ENCODE results near the gene RFX1.

DNA sequence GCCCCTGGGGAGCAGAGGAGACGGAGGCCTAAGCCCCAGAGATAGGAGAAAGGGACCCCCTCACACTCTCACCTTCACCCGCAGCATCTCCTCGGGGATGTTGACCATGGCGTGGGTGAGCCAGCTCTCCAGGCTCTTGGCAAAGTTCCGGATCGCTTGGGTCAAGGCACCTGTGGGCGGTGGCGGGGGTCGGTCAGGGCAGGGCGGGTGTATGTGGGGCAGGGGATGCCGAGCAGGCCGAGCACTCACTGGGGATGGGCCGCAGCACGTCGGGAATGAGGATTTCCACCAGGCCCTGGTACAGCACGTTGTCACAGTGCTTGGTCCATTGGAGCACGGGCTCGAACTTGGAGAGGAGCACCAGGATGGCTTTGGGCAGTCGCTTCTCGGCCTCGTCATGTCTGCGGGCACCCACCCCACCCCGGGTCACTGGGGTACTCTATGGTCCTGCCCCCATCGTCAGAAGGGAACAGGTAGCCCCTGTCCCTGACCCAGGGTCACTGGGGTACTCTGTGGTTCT, 40.7 kb downstream of the RFX1 start:
- TF ChIP-seq, protein P1, sequence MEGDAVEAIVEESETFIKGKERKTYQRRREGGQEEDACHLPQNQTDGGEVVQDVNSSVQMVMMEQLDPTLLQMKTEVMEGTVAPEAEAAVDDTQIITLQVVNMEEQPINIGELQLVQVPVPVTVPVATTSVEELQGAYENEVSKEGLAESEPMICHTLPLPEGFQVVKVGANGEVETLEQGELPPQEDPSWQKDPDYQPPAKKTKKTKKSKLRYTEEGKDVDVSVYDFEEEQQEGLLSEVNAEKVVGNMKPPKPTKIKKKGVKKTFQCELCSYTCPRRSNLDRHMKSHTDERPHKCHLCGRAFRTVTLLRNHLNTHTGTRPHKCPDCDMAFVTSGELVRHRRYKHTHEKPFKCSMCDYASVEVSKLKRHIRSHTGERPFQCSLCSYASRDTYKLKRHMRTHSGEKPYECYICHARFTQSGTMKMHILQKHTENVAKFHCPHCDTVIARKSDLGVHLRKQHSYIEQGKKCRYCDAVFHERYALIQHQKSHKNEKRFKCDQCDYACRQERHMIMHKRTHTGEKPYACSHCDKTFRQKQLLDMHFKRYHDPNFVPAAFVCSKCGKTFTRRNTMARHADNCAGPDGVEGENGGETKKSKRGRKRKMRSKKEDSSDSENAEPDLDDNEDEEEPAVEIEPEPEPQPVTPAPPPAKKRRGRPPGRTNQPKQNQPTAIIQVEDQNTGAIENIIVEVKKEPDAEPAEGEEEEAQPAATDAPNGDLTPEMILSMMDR (conservative IDR thresholded peaks at IDR 0.05; ENCODE audit: low read depth in 2 of 2) = no peak
- no peak for TF ChIP-seq EZH2 (IDR thresholded peaks at IDR 0.05; ENCODE audit: low read depth, unreplicated experiment)
- TF ChIP-seq NANOG (IDR thresholded peaks at IDR 0.05; ENCODE audit: borderline replicate concordance) = no peak
- TF ChIP-seq POLR2AphosphoS5 (IDR thresholded peaks at IDR 0.05; ENCODE audit: low read depth) = no peak
- no peak for TF ChIP-seq EZH2phosphoT487 (IDR thresholded peaks at IDR 0.05; ENCODE audit: unreplicated experiment)
- no peak for TF ChIP-seq JUNB (IDR thresholded peaks at IDR 0.05; ENCODE audit: unreplicated experiment)
- no peak for TF ChIP-seq CREB1 (CRISPR knock-in tag; IDR thresholded peaks at IDR 0.05; ENCODE audit: low read depth)
- TF ChIP-seq, protein P2, sequence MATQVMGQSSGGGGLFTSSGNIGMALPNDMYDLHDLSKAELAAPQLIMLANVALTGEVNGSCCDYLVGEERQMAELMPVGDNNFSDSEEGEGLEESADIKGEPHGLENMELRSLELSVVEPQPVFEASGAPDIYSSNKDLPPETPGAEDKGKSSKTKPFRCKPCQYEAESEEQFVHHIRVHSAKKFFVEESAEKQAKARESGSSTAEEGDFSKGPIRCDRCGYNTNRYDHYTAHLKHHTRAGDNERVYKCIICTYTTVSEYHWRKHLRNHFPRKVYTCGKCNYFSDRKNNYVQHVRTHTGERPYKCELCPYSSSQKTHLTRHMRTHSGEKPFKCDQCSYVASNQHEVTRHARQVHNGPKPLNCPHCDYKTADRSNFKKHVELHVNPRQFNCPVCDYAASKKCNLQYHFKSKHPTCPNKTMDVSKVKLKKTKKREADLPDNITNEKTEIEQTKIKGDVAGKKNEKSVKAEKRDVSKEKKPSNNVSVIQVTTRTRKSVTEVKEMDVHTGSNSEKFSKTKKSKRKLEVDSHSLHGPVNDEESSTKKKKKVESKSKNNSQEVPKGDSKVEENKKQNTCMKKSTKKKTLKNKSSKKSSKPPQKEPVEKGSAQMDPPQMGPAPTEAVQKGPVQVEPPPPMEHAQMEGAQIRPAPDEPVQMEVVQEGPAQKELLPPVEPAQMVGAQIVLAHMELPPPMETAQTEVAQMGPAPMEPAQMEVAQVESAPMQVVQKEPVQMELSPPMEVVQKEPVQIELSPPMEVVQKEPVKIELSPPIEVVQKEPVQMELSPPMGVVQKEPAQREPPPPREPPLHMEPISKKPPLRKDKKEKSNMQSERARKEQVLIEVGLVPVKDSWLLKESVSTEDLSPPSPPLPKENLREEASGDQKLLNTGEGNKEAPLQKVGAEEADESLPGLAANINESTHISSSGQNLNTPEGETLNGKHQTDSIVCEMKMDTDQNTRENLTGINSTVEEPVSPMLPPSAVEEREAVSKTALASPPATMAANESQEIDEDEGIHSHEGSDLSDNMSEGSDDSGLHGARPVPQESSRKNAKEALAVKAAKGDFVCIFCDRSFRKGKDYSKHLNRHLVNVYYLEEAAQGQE (IDR thresholded peaks at IDR 0.05; ENCODE audit: unreplicated experiment) = no peak
- no peak for TF ChIP-seq ZNF114 (CRISPR knock-in tag; IDR thresholded peaks at IDR 0.05)
- TF ChIP-seq, protein P3, sequence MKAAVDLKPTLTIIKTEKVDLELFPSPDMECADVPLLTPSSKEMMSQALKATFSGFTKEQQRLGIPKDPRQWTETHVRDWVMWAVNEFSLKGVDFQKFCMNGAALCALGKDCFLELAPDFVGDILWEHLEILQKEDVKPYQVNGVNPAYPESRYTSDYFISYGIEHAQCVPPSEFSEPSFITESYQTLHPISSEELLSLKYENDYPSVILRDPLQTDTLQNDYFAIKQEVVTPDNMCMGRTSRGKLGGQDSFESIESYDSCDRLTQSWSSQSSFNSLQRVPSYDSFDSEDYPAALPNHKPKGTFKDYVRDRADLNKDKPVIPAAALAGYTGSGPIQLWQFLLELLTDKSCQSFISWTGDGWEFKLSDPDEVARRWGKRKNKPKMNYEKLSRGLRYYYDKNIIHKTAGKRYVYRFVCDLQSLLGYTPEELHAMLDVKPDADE (IDR thresholded peaks at IDR 0.05) = no peak
- TF ChIP-seq STAT1 (IDR thresholded peaks at IDR 0.05; ENCODE audit: unreplicated experiment) = no peak
- TF ChIP-seq ZNF331 (CRISPR knock-in tag; IDR thresholded peaks at IDR 0.05; ENCODE audit: low read depth) = no peak
